IPS-11a (cell line): Measurements from ENCODE around the gene HTR3B.
"Not testable (repeated sequence)": the region's sequence is repeated elsewhere in the genome, so short reads cannot be mapped to it uniquely, and the experiment has no call there.

Source experiments
- H3K4me3 ChIP-seq: one replicate; pipeline ENCODE4 v1.5.1; 2013; ENCODE audit warnings: low read depth, low read length, control low read depth

HTR3B gene

GRCh38 chr11:113881856-113882255, 22.7 kb upstream of the HTR3B start:
- H3K4me3 ChIP-seq = no peak overlapping the region

- no peak overlapping the region for H3K4me3 ChIP-seq
Measured at GRCh38 chr11:113884361-113884836, 20.2 kb upstream of the HTR3B start.

DNA sequence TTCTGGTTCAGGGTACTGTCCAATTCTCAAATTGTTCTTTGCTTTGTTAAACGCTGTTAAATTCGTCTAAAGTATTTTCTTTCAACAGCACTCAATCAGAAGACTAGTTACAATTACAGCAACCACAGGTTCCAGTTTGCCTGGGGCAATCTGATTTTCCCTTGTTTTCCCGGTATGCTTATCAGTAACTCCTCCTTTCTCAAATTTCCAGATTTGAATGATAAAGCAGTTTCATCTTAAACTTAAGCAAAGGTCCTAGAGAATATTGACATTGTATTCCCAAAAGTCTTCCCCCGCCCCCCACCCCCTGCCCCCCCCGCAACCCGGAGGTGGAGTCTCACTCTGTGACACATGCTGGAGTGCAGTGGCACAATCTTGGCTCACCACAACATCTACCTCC, 18.7 kb upstream of the HTR3B start:
- H3K4me3 ChIP-seq = no peak overlapping the region

DNA sequence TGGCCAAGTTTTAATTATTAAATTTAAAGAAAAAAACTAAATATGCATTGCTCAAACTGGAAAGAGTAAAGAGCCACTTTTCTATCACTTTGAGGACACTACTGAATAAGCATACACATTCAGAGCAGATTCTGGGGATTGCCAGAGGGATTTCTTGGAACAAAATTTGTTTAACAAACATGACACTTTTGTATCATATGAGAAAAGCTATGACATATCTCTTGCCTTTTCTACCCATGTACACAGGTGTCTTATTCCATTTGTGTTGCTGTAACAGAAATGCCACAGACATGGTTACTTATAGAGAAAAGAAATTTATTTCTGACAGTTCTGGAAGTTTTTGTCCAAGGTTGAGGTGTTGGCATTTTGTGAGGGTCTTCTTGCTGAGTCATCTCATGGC, 15.7 kb upstream of the HTR3B start:
- no peak overlapping the region for H3K4me3 ChIP-seq

DNA sequence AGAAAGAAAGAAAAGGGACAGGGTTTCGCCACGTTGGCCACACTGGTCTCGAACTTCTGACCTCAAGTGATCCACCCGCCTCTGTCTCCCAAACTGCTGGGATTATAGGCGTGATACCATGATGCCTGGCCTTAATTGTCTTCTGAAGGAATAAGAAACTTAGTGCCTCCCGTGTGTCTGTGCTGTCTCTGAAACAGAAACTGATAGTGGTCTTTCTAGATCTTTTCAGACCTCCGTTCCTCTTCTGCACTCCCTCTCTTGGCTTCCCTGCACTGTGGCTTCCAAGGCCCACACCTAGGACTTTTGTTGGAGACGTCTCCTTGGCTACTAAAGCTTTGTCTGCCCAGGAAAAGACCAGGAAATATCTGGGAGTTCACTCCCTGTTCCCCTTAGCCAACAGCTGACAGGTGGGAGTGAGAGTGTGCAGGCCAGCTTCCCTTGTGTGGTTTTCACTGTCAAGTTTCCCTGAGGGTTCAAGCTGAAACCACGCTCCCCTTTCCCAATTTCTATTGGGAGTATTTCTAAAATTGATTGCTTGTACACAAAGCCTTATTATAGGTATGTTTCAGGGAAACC, 10.1 kb upstream of the HTR3B start:
- no peak overlapping the region for H3K4me3 ChIP-seq

- no peak overlapping the region for H3K4me3 ChIP-seq
Measured at GRCh38 chr11:113895367-113896155, 9.0 kb upstream of the HTR3B start.

DNA sequence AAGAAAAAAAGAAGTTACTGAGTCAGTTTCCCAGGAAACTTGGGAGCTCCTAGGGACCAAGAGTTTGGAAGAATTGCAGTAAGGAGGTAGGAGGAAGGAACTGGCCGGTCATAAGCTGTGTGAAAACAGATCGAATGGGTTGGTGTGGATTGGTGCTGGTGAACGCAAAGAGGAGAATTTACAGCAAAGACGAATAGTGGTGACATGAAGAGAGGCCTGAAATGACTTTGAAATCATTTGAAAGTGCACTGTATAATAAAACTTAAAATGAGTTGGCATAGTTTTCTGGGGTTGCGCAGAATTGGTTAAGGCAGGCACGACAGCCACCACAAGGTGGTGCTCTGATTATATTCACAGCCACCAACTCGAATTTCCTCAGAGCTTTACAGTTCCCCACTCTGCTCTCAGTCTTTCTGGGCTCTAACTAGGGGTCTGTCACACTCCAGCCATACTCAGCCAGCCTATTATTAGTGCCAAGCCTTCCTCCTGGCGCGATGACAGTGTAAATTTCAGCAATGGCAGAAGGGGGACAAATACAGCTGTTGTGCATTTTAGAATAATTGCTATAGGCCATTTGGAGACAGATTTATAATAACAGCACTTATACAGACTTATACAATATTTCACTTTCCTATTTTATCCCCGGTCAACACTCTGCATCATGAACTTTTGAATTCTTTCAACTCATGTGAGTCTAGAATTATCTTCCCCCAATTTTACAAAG, 8.3 kb upstream of the HTR3B start:
- H3K4me3 ChIP-seq = no peak overlapping the region

GRCh38 chr11:113901141-113901540, 3.5 kb upstream of the HTR3B start:
- no peak overlapping the region for H3K4me3 ChIP-seq

- H3K4me3 ChIP-seq = no peak overlapping the region
Measured at GRCh38 chr11:113906038-113906437, 1.4 kb downstream of the HTR3B start.

- H3K4me3 ChIP-seq = no peak overlapping the region
Measured at GRCh38 chr11:113906516-113906915, 1.9 kb downstream of the HTR3B start.

- no peak overlapping the region for H3K4me3 ChIP-seq
Measured at GRCh38 chr11:113907152-113907551, 2.6 kb downstream of the HTR3B start.

DNA sequence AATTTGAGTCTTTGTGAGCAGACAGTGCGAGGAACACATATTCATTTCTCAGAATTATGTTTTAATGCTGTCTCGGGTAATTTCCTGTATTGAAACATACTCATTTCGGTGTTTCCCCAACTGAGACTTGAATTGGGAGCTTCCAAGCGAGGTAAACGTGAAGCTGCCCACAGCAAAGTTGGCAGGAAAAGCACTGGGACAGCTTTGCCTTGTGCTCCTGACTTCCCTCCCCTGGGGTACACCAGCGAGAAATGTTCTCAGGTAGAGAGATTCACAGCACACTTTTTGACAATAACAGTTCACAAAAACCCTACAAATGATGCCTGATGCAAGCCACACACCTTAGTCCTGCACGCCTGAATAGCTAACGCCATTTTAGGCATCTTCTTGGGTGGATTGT, 3.1 kb downstream of the HTR3B start:
- no peak overlapping the region for H3K4me3 ChIP-seq

GRCh38 chr11:113908098-113908497, 3.5 kb downstream of the HTR3B start:
- no peak overlapping the region for H3K4me3 ChIP-seq

DNA sequence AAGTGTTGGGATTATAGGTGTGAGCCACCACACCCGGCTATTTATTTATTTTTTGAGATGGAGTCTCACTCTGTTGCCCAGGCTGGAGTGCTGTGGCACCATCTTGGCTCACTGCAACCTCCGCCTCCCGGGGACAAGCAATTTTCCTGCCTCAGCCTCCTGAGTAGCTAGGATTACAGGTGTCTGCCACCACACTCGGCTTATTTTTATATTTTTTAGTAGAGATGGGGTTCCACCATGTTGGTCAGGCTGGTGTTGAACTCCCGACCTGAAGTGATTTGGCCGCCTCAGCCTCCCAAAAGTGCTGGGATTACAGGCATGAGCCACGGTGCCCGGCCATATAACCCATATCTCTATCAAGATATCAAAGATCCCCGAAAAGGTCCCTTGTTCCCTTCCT, 6.9 kb downstream of the HTR3B start:
- H3K4me3 ChIP-seq = not testable (repeated sequence)

DNA sequence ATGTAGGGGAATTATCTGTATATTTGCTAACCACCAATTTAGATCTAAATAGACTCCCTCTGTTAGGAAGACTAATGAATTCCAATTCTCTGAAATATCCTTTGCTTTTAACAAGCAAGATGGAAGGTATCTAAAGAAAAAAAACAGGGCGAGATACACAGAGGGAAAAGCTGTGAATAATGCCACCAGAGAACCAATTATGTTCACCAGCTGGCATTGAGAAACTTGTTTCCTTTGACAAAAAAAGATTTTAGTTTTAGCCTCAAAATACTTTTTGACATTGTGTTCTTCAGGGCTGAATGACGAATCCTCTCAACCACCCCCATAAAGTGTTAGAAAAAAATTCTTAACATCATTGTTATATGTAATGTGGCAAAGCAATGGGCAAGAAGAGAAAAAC, 19.0 kb downstream of the HTR3B start:
- H3K4me3 ChIP-seq = no peak overlapping the region

GRCh38 chr11:113926273-113927197, 21.9 kb downstream of the HTR3B start:
- no peak overlapping the region for H3K4me3 ChIP-seq

DNA sequence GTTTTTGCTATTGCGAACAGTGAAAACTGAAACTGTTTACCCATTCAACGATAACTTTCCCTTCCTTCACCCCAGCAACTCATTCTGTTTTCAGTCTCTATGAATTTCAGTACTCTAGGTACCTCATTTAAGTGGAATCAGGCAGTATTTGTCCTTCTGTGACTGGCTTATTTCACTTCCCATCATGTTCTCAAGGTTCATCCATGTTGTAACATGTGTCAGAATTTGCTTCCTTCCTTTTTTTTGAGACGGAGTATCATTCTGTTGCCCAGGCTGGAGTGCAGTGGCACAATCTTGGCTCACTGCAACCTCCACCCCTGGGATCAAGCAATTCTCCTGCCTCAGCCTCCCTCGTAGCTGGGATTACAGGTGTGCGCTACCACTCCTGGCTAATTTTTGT, 23.7 kb downstream of the HTR3B start:
- no peak overlapping the region for H3K4me3 ChIP-seq

GRCh38 chr11:113932788-113933187, 28.2 kb downstream of the HTR3B start:
- no peak overlapping the region for H3K4me3 ChIP-seq

- not testable (repeated sequence) for H3K4me3 ChIP-seq
Measured at GRCh38 chr11:113934193-113934592, 29.6 kb downstream of the HTR3B start.

DNA sequence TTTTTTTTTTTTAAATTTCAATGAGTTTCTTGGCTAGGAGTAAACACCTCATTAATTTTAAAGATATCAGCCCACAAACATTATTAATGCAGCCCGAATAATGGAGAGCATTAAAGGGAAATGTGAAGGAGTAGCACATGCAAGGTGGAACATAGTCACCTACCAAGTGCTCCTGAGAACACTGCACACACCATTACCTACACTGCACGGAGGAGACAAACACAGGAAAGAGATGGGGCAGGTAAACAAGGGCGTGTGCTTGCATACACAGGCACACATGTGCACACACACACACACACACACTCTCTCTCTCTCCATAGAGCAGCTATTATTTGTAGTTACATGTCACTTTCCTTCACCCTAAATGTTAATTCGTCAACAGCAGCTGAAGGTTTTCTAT, 30.2 kb downstream of the HTR3B start:
- no peak overlapping the region for H3K4me3 ChIP-seq

DNA sequence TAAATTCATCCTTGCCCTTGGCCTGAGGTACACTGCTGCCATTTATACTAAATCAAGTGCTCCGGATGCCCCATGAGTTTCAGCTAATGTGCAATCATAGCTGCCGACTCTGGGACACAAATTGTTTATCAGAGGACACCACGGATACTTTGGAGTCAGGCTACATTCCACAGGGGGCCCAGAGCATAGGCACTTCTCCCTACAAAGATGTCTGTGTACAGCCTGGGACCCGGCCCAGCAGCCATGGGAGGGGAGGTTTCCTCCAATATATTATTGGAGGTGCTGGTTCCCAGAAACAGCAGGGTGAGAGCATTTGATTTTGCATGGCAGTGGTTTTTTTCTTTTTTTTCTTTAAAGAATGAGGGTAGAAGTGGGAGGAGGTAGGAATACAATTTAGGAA, 31.3 kb downstream of the HTR3B start:
- no peak overlapping the region for H3K4me3 ChIP-seq
